ENCODE measurements around the gene BCL2A1. TPM values are rescaled to one million over a fixed set of nuclear protein-coding genes. Genes with fewer than 3 reads are reported as not detected.

The BCL2A1 gene
- total RNA-seq, 2 experiments from 2014 or later = 2.2 to 2.3 TPM

GRCh38 chr15:79987969-79988368 lies 17.0 kb upstream of the BCL2A1 start:
- Histone ChIP-seq H3K4me3 (ENCODE audit: low read depth, low read length, poor library complexity, severe bottlenecking) (no peak overlapping the region), H3K9me2 (ENCODE audit: insufficient read depth, low read length) (no peaks in the 10 kb centered on the region), H3K36me3 (ENCODE audit: insufficient read depth, low read length) (no peaks in the 10 kb centered on the region), H4K20me1 (ENCODE audit: insufficient read depth, low read length) (no peaks in the 10 kb centered on the region), H2AFZ (ENCODE audit: low read length) (no peak overlapping the region), H3K9me3 (ENCODE audit: low read length) (no peaks in the 10 kb centered on the region), H3K4me2 (ENCODE audit: low read length) (no peak overlapping the region), H3K79me2 (ENCODE audit: insufficient read depth, low read depth, low read length) (no peaks in the 10 kb centered on the region), H3K27ac (ENCODE audit: low read depth, low read length, poor library complexity, severe bottlenecking) (no peak overlapping the region), H3K4me1 (ENCODE audit: insufficient read depth, low read length, poor library complexity, severe bottlenecking) (no peaks in the 10 kb centered on the region)
- intact Hi-C loops (cut with micrococcal nuclease; ENCODE audit: unreplicated experiment) = no loop called here
- TF ChIP-seq CTCF (conservative IDR thresholded peaks at IDR 0.05; ENCODE audit: low read length) (no peak), EZH2phosphoT487 (IDR thresholded peaks at IDR 0.05; ENCODE audit: borderline replicate concordance, low read depth, low read length) (no peak)
- no peak for DNase-seq (ENCODE audit: low spot score)
- CTCF ChIA-PET (ENCODE audit: unreplicated experiment) = no interaction called here
- POLR2A ChIA-PET = interaction anchor here (0.7 kb wide), 1 partner anchor 160 kb away, joined by 3 read pairs; no protein-coding TSS in a partner anchor
- BruUV-seq (replicated peaks) = no TSS peak

- POLR2A ChIA-PET = interaction anchor here (0.7 kb wide), 1 partner anchor 160 kb away, joined by 3 read pairs; no protein-coding TSS in a partner anchor
Measured at GRCh38 chr15:79987569-79987955, 16.6 kb upstream of the BCL2A1 start.

More at GRCh38 chr15:79987569-79987955, 16.6 kb upstream of the BCL2A1 start:
- intact Hi-C loops (cut with micrococcal nuclease; ENCODE audit: unreplicated experiment) = no loop called here
- Histone ChIP-seq H2AFZ (ENCODE audit: low read length) (no peak overlapping the region), H3K4me2 (ENCODE audit: low read length) (no peak overlapping the region), H3K9me2 (ENCODE audit: insufficient read depth, low read length) (no peaks in the 10 kb centered on the region), H3K4me3 (ENCODE audit: low read depth, low read length, poor library complexity, severe bottlenecking) (no peak overlapping the region), H3K4me1 (ENCODE audit: insufficient read depth, low read length, poor library complexity, severe bottlenecking) (no peaks in the 10 kb centered on the region), H3K79me2 (ENCODE audit: insufficient read depth, low read depth, low read length) (no peaks in the 10 kb centered on the region), H3K36me3 (ENCODE audit: insufficient read depth, low read length) (no peaks in the 10 kb centered on the region), H3K27ac (ENCODE audit: low read depth, low read length, poor library complexity, severe bottlenecking) (no peak overlapping the region), H4K20me1 (ENCODE audit: insufficient read depth, low read length) (no peaks in the 10 kb centered on the region), H3K9me3 (ENCODE audit: low read length) (no peaks in the 10 kb centered on the region)
- BruUV-seq (replicated peaks) = no TSS peak
- CTCF ChIA-PET (ENCODE audit: unreplicated experiment) = no interaction called here
- TF ChIP-seq EZH2phosphoT487 (IDR thresholded peaks at IDR 0.05; ENCODE audit: borderline replicate concordance, low read depth, low read length) (no peak), CTCF (conservative IDR thresholded peaks at IDR 0.05; ENCODE audit: low read length) (no peak)
- no peak for DNase-seq (ENCODE audit: low spot score)
